Sigmoid colon (tissue), 4 donors: ENCODE measurements around the gene ZFAND2B.

Experiments used
- EP300 ChIP-seq, 4 donors: sonication (generic); formaldehyde crosslinking; IDR thresholded peaks; one replicate each; pipeline ENCODE4 v1.6.1; 2017; ENCODE audit warnings: antibody characterized with exemption in 4 of 4
- POLR2AphosphoS5 ChIP-seq, 4 donors: sonication (generic); formaldehyde crosslinking; IDR thresholded peaks; one replicate each; pipeline ENCODE4 v1.6.1; 2017; ENCODE audit warnings: antibody characterized with exemption in 4 of 4
- TF ChIP-seq, protein P1 (sequence below), 4 experiments: fragments of 450-650 bp in 3 of 4; fragments of 200-600 bp in 1 of 4; IDR thresholded peaks; one replicate each; pipeline ENCODE4 v1.5.1; 2016 to 2019; ENCODE audit warnings: antibody characterized with exemption in 4 of 4, mild to moderate bottlenecking in 3 of 4, moderate library complexity in 2 of 4

DNA sequence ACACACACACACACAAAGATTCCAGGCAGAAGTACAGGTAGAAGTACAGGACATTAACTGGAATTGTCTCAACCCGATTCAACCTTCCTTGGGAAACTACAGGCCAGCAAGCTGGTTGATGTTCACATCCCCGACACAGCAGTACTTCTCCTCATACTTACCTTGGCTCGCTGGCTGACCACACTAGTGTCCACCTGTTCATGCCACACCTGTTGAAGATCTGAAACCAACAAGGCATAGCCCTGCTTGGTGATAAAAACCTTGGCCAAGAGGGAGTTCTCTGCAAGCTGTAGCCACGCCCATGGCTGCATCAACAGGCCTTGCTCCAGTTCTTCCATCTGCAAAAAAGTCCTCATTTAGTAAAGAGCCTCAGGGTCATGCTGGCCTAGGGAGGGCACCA lies 48.6 kb upstream of the ZFAND2B start:
- TF ChIP-seq POLR2AphosphoS5 (IDR thresholded peaks at IDR 0.05) (no peak), EP300 (IDR thresholded peaks at IDR 0.05) (no peak)
- TF ChIP-seq, protein P1, sequence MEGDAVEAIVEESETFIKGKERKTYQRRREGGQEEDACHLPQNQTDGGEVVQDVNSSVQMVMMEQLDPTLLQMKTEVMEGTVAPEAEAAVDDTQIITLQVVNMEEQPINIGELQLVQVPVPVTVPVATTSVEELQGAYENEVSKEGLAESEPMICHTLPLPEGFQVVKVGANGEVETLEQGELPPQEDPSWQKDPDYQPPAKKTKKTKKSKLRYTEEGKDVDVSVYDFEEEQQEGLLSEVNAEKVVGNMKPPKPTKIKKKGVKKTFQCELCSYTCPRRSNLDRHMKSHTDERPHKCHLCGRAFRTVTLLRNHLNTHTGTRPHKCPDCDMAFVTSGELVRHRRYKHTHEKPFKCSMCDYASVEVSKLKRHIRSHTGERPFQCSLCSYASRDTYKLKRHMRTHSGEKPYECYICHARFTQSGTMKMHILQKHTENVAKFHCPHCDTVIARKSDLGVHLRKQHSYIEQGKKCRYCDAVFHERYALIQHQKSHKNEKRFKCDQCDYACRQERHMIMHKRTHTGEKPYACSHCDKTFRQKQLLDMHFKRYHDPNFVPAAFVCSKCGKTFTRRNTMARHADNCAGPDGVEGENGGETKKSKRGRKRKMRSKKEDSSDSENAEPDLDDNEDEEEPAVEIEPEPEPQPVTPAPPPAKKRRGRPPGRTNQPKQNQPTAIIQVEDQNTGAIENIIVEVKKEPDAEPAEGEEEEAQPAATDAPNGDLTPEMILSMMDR (IDR thresholded peaks at IDR 0.05), result no peak
